K562 (cell line): ENCODE data around the gene PRRC2B. TPM values are rescaled to one million over a fixed set of nuclear protein-coding genes. Genes with fewer than 3 reads are reported as not detected.

Experiments
- CEBPB ChIP-seq: fragments of 450-650 bp; IDR thresholded peaks from 2 replicates; pipeline ENCODE4 v1.6.1; 2016; ENCODE audit warnings: missing genetic modification characterization, missing compliant biosample characterization
- CLOCK ChIP-seq: fragments of 250-450 bp; sonication (Bioruptor Pico); IDR thresholded peaks from 2 replicates; pipeline ENCODE4 v1.4.0; 2020; ENCODE audit warnings: mild to moderate bottlenecking, moderate library complexity, borderline replicate concordance
- FUS ChIP-seq: fragments of 200-400 bp; formaldehyde crosslinking; optimal IDR thresholded peaks from 2 replicates; pipeline ENCODE3; 2017; ENCODE audit warnings: low read depth, low read length
- KDM4B ChIP-seq, 2 experiments: fragments of 450-650 bp in 1 of 2; sonication (generic) in 1 of 2; IDR thresholded peaks; 2 replicates each; pipeline ENCODE4 v1.6.1; 2016 to 2017; ENCODE audit warnings: borderline replicate concordance in 2 of 2, antibody characterized with exemption in 1 of 2, low read depth in 1 of 2, mild to moderate bottlenecking in 1 of 2
- PHB2 ChIP-seq: fragments of 450-650 bp; IDR thresholded peaks from 2 replicates; pipeline ENCODE4 v1.6.1; 2017; ENCODE audit warnings: low read depth
- SIX5 ChIP-seq, 2 experiments: IDR thresholded peaks; 2 replicates each; pipeline ENCODE4 v1.6.1; 2011; ENCODE audit warnings: low read length in 2 of 2, borderline replicate concordance in 1 of 2, low read depth in 1 of 2, mild to moderate bottlenecking in 1 of 2, moderate library complexity in 1 of 2; ENCODE audit not compliant: insufficient read depth in 1 of 2
- XRCC5 ChIP-seq: fragments of 200-400 bp; formaldehyde crosslinking; IDR thresholded peaks from 2 replicates; pipeline ENCODE4 v1.6.1; 2017; ENCODE audit warnings: low read depth, mild to moderate bottlenecking, low read length
- ZBTB33 ChIP-seq: sonication (generic); formaldehyde crosslinking; IDR thresholded peaks from 2 replicates; pipeline ENCODE4 v1.8.1; 2023; ENCODE audit warnings: mild to moderate bottlenecking, missing genetic modification reagents
- polyA plus RNA-seq, 8 experiments: library from polyadenylated mRNA; depleted of rRNA in 4 of 8; stranded (reverse) in 5 of 8; unstranded in 3 of 8; fragments of >200 nt; fragmentation: Nextera tagmentation in 2 of 8; fragmentation: Illumina TruSeq in 1 of 8; extraction: Ambion mirVana in 2 of 8; extraction: Trizol in 1 of 8; gene quantifications; 2 replicates each; pipeline versions ENCODE4 v1.2.1 to v1.2.3, GENCODE V29; 2011 to 2014; ENCODE audit warnings: inconsistent platforms in 1 of 8, missing spikeins in 1 of 8
- total RNA-seq, 7 experiments: library from RNA; depleted of rRNA in 6 of 7; stranded (reverse); fragments of >200 nt in 6 of 7; fragmentation: Illumina TruSeq in 2 of 7; extraction: Trizol in 2 of 7; gene quantifications; 2 replicates each; pipeline versions ENCODE4 v1.2.1 to v1.2.3, GENCODE V29; 2011 to 2021; ENCODE audit warnings: low replicate concordance in 1 of 7
- TF ChIP-seq, protein P1 (sequence below): fragments of 250-450 bp; sonication (Bioruptor Pico); IDR thresholded peaks from 2 replicates; pipeline ENCODE4 v1.9.0; 2021; ENCODE audit warnings: mild to moderate bottlenecking, inconsistent platforms
- TF ChIP-seq, protein P2 (sequence below): fragments of 450-650 bp; IDR thresholded peaks from 2 replicates; pipeline ENCODE4 v1.6.1; 2016; ENCODE audit warnings: low read depth

Gene PRRC2B
- total and polyA plus RNA-seq, 9 of the 15 experiments (the other 6 are each of a cell fraction or from before 2014, with no cell fraction given): 0.34 to 125 (median 30.9) TPM

DNA sequence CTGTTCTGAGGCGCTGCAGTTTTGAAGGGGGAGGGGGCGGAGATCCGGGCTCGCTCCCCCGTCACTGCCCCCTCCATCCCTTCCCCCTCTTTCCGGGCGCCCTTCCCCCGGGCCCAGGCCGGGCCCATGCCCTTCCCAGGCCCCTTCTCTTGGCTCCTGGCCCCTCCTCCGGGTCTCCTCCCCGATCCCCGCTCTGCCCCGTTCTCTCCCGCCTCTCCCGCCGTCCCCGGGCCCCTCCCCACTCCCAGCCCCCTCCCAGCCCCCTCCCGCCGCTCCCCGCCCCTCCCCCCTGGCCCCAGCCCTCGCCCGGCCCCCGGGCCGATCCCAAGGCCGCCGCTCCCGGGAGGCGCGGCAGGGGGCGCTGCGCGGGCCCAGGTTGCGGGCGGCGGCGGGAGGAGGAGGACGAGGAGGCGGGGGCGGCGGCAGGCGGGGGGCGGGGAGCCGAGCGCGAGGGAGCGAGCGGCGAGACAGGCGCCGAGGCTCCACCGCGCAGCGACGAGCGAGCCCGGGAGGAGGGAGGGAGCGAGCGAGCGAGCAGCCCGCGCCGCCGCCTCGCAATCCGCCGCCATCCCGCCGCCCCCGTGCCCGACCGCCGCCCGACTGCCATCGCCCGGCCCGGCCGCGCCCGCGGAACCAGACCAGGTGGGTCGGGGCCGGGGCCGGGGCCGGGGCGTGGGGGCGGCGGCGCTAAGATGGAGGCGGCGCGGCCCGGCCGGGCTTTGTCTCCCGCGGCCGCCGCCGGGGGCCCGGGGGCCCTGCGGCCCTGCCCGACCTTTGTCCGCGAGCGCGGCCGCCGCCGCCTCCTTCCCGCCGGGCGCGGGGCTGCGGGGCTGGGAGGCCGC is at the start of gene PRRC2B (continued):
- no peak for TF ChIP-seq ZBTB33 (CRISPR knock-in tag)
- no peak for TF ChIP-seq XRCC5
- TF ChIP-seq PHB2: no peak
- no peak for TF ChIP-seq FUS
- TF ChIP-seq, protein P1, sequence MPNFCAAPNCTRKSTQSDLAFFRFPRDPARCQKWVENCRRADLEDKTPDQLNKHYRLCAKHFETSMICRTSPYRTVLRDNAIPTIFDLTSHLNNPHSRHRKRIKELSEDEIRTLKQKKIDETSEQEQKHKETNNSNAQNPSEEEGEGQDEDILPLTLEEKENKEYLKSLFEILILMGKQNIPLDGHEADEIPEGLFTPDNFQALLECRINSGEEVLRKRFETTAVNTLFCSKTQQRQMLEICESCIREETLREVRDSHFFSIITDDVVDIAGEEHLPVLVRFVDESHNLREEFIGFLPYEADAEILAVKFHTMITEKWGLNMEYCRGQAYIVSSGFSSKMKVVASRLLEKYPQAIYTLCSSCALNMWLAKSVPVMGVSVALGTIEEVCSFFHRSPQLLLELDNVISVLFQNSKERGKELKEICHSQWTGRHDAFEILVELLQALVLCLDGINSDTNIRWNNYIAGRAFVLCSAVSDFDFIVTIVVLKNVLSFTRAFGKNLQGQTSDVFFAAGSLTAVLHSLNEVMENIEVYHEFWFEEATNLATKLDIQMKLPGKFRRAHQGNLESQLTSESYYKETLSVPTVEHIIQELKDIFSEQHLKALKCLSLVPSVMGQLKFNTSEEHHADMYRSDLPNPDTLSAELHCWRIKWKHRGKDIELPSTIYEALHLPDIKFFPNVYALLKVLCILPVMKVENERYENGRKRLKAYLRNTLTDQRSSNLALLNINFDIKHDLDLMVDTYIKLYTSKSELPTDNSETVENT (CRISPR knock-in tag): peak; percentile 84
- TF ChIP-seq, protein P2, sequence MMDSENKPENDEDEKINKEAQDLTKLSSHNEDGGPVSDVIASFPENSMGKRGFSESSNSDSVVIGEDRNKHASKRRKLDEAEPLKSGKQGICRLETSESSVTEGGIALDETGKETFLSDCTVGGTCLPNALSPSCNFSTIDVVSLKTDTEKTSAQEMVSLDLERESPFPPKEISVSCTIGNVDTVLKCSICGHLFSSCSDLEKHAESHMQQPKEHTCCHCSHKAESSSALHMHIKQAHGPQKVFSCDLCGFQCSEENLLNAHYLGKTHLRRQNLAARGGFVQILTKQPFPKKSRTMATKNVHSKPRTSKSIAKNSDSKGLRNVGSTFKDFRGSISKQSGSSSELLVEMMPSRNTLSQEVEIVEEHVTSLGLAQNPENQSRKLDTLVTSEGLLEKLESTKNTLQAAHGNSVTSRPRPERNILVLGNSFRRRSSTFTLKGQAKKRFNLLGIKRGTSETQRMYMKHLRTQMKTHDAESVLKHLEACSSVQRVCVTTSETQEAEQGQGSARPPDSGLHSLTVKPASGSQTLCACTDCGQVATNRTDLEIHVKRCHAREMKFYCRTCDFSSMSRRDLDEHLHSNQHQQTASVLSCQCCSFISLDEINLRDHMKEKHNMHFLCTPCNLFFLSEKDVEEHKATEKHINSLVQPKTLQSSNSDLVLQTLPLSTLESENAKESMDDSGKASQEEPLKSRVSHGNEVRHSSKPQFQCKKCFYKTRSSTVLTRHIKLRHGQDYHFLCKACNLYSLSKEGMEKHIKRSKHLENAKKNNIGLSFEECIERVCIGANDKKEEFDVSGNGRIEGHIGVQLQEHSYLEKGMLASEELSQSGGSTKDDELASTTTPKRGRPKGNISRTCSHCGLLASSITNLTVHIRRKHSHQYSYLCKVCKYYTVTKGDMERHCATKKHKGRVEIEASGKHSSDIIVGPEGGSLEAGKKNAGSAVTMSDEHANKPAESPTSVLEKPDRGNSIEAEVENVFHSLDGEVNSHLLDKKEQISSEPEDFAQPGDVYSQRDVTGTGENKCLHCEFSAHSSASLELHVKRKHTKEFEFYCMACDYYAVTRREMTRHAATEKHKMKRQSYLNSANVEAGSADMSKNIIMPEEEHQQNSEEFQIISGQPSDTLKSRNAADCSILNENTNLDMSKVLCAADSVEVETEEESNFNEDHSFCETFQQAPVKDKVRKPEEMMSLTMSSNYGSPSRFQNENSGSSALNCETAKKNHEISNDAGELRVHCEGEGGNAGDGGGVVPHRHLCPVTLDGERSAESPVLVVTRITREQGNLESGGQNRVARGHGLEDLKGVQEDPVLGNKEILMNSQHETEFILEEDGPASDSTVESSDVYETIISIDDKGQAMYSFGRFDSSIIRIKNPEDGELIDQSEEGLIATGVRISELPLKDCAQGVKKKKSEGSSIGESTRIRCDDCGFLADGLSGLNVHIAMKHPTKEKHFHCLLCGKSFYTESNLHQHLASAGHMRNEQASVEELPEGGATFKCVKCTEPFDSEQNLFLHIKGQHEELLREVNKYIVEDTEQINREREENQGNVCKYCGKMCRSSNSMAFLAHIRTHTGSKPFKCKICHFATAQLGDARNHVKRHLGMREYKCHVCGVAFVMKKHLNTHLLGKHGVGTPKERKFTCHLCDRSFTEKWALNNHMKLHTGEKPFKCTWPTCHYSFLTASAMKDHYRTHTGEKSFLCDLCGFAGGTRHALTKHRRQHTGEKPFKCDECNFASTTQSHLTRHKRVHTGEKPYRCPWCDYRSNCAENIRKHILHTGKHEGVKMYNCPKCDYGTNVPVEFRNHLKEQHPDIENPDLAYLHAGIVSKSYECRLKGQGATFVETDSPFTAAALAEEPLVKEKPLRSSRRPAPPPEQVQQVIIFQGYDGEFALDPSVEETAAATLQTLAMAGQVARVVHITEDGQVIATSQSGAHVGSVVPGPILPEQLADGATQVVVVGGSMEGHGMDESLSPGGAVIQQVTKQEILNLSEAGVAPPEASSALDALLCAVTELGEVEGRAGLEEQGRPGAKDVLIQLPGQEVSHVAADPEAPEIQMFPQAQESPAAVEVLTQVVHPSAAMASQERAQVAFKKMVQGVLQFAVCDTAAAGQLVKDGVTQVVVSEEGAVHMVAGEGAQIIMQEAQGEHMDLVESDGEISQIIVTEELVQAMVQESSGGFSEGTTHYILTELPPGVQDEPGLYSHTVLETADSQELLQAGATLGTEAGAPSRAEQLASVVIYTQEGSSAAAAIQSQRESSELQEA: no peak
- TF ChIP-seq CLOCK (CRISPR knock-in tag): no peak
- peak in 1 of 2 experiments; percentile 62; a peak in 1 of 4 replicates for TF ChIP-seq KDM4B (IDR thresholded peaks at IDR 0.05; ENCODE audit: borderline replicate concordance in 2 of 2, low read depth in 1 of 2)
- TF ChIP-seq CEBPB (tag): peak; percentile 2; the same call in 1 of the 2 replicates
- TF ChIP-seq SIX5 (IDR thresholded peaks at IDR 0.05; ENCODE audit: borderline replicate concordance in 1 of 2, insufficient read depth in 1 of 2, low read depth in 1 of 2, low read length in 2 of 2): no peak
